ENCODE measurements around the gene EIF2AK3.

- TF ChIP-seq, protein P1, sequence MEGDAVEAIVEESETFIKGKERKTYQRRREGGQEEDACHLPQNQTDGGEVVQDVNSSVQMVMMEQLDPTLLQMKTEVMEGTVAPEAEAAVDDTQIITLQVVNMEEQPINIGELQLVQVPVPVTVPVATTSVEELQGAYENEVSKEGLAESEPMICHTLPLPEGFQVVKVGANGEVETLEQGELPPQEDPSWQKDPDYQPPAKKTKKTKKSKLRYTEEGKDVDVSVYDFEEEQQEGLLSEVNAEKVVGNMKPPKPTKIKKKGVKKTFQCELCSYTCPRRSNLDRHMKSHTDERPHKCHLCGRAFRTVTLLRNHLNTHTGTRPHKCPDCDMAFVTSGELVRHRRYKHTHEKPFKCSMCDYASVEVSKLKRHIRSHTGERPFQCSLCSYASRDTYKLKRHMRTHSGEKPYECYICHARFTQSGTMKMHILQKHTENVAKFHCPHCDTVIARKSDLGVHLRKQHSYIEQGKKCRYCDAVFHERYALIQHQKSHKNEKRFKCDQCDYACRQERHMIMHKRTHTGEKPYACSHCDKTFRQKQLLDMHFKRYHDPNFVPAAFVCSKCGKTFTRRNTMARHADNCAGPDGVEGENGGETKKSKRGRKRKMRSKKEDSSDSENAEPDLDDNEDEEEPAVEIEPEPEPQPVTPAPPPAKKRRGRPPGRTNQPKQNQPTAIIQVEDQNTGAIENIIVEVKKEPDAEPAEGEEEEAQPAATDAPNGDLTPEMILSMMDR (IDR thresholded peaks at IDR 0.05), result no peak
- no peak for TF ChIP-seq POLR2A (IDR thresholded peaks at IDR 0.05)
These were observed 86.9 kb downstream of the EIF2AK3 start for GRCh38 chr2:88540346-88540745.
